ENCODE results near the gene SRF.

GRCh38 chr6:43124481-43124880 is 46.6 kb upstream of the SRF start:
- TF ChIP-seq CTCF (IDR thresholded peaks at IDR 0.05): no peak
- TF ChIP-seq POLR2A (IDR thresholded peaks at IDR 0.05): no peak
